Esophagus squamous epithelium (tissue), 4 donors: ENCODE results near the gene CCL21.

Experiments
- CTCF ChIP-seq, 6 experiments: fragments of 450-650 bp in 4 of 6; fragments of 200-600 bp in 2 of 6; sonication (generic) in 2 of 6; IDR thresholded peaks; one replicate each; pipeline ENCODE4 v1.5.1; 2016 to 2019; ENCODE audit warnings: antibody characterized with exemption in 6 of 6, mild to moderate bottlenecking in 4 of 6, moderate library complexity in 4 of 6
- POLR2A ChIP-seq, 4 donors: fragments of 450-650 bp; IDR thresholded peaks; one replicate each; pipeline ENCODE4 v1.6.1; 2017; ENCODE audit warnings: antibody characterized with exemption in 4 of 4, mild to moderate bottlenecking in 4 of 4, moderate library complexity in 3 of 4

DNA sequence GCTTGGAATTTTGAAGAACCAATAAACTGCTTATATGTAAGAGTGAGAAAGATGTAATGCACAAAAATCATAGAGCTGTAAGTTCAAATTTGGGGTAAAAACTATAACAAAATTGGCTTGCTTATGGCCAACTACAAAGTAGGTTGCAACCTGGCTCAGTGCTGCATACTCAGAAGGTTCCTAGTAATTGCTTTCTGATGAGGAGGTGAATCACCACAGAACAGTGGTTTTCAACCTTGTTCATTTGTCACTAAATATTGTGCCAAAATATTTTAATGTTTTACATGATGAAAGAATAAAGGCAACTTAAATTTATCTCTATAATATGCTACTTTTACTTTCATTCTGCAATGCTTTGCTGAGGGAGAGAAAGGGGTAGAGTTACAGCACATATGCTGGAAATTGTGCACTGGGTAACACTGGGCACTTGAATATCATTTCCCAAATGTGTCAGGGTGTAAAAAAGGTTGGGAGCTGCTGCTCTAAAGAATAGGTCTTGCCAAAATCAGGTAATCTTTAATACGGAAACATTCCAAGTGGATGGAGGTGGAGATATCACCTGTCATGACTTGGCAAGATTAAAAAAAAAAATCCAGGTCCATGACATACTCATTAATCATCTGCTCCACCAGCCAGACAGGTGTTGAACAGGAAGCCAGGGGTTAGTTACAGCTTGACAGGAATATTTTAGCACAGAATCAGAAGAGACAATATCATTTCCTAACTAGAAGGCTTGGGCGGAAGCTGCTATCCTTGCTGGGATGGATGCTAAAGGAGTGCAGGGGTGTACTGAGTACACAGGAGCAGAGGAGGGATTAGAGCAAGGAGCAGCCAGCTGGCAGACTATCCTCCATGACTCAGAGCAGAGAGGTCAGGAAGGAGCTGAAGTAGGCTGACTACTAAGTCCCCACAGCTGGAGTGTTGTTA is 34.6 kb upstream of the CCL21 start:
- TF ChIP-seq CTCF (IDR thresholded peaks at IDR 0.05) (no peak), POLR2A (IDR thresholded peaks at IDR 0.05) (no peak)
